SU-DHL-6 (cell line): ENCODE measurements around the gene SIT1.
A peak's percentile ranks its signal among the peaks of the same experiment; 100 is the strongest.

Experiments
- H2AFZ ChIP-seq: fragments of 200-600 bp; sonication (generic); 2 replicates; pipeline ENCODE4 v1.6.1; 2014; ENCODE audit warnings: low read depth, mild to moderate bottlenecking, moderate library complexity, mixed read lengths, antibody characterized with exemption, low read length; ENCODE audit not compliant: severe bottlenecking
- H3F3A ChIP-seq: fragments of 200-600 bp; shearing (Covaris generic); 2 replicates; pipeline ENCODE4 v1.6.0; 2016; ENCODE audit warnings: antibody characterized with exemption, mild to moderate bottlenecking; ENCODE audit not compliant: insufficient read depth
- H3K27ac ChIP-seq: fragments of 200-600 bp; sonication (generic); 2 replicates; pipeline ENCODE4 v1.5.1; 2016; ENCODE audit warnings: low read depth, mild to moderate bottlenecking, low read length, moderate library complexity, mixed read lengths
- H3K27me3 ChIP-seq: fragments of 200-600 bp; sonication (generic), shearing (Covaris generic); 2 replicates; pipeline ENCODE4 v1.6.0; 2014; ENCODE audit warnings: mild to moderate bottlenecking, low read length
- H3K36me3 ChIP-seq: fragments of 200-600 bp; sonication (generic); 2 replicates; pipeline ENCODE4 v1.6.1; 2014; ENCODE audit warnings: mild to moderate bottlenecking, low read length, mixed read lengths
- H3K4me2 ChIP-seq: fragments of 300-600, 200-600 bp; shearing (Covaris generic), sonication (generic); 2 replicates; pipeline ENCODE4 v1.6.0; 2014; ENCODE audit warnings: low read length, low read depth, mild to moderate bottlenecking; ENCODE audit not compliant: poor library complexity, severe bottlenecking
- H3K4me3 ChIP-seq: fragments of 200-600 bp; sonication (generic); 2 replicates; pipeline ENCODE4 v1.5.1; 2014; ENCODE audit warnings: antibody characterized with exemption, low read length, mild to moderate bottlenecking, mixed read lengths; ENCODE audit not compliant: insufficient read depth, poor library complexity, severe bottlenecking
- H3K79me2 ChIP-seq: fragments of 200-600 bp; sonication (generic); 2 replicates; pipeline ENCODE4 v1.6.1; 2014; ENCODE audit warnings: mild to moderate bottlenecking, low read length, moderate library complexity; ENCODE audit not compliant: insufficient read depth
- H3K9ac ChIP-seq: fragments of 200-600 bp; sonication (generic); 2 replicates; pipeline ENCODE4 v1.7.0; 2014; ENCODE audit warnings: mild to moderate bottlenecking, low read length
- H3K9me2 ChIP-seq: fragments of 200-600 bp; sonication (generic); replicated peaks from 2 replicates; pipeline ENCODE4 v1.6.1; 2014; ENCODE audit warnings: low read length; ENCODE audit not compliant: insufficient read depth
- H3K9me3 ChIP-seq: fragments of 200-600 bp; sonication (generic); 2 replicates; pipeline ENCODE4 v1.6.1; 2014; ENCODE audit warnings: low read length, mixed read lengths; ENCODE audit not compliant: insufficient read depth
- H4K20me1 ChIP-seq: fragments of 200-600 bp; sonication (generic); 2 replicates; pipeline ENCODE4 v1.6.1; 2014; ENCODE audit warnings: low read depth, mild to moderate bottlenecking, antibody characterized with exemption, low read length, moderate library complexity, mixed read lengths
- CTCF ChIP-seq: fragments of 200-600 bp; sonication (generic); IDR thresholded peaks from one replicate; pipeline ENCODE4 v1.5.1; 2017; ENCODE audit warnings: antibody characterized with exemption, mild to moderate bottlenecking, low read length, moderate library complexity; ENCODE audit not compliant: insufficient read depth, poor library complexity, severe bottlenecking
- EZH2phosphoT487 ChIP-seq: fragments of 200-600 bp; sonication (generic), shearing (Covaris generic); conservative IDR thresholded peaks from 2 replicates; pipeline ENCODE4 v1.6.1; 2018; ENCODE audit warnings: mild to moderate bottlenecking, antibody characterized with exemption, low read length, moderate library complexity, mixed read lengths

The SIT1 gene

GRCh38 chr9:35608221-35608620 lies 42.5 kb downstream of the SIT1 start:
- no peaks in the 10 kb centered on the region for H3K36me3 ChIP-seq
- peaks cover 13% of the 10 kb centered on the region for H3K79me2 ChIP-seq
- no peaks in the 10 kb centered on the region for H3K9me3 ChIP-seq
- H3F3A ChIP-seq: peaks cover 8% of the 10 kb centered on the region; the same call in 1 of the 2 replicates
- H3K4me3 ChIP-seq: no peak overlapping the region
- TF ChIP-seq EZH2phosphoT487: no peak
- no peak for TF ChIP-seq CTCF
- no peak overlapping the region for H3K4me2 ChIP-seq
- no peaks in the 10 kb centered on the region for H4K20me1 ChIP-seq
- H3K27me3 ChIP-seq: no peaks in the 10 kb centered on the region
- no peak overlapping the region for H2AFZ ChIP-seq
- no peak overlapping the region for H3K27ac ChIP-seq
- no peaks in the 10 kb centered on the region for H3K9me2 ChIP-seq
- no peak overlapping the region for H3K9ac ChIP-seq

DNA sequence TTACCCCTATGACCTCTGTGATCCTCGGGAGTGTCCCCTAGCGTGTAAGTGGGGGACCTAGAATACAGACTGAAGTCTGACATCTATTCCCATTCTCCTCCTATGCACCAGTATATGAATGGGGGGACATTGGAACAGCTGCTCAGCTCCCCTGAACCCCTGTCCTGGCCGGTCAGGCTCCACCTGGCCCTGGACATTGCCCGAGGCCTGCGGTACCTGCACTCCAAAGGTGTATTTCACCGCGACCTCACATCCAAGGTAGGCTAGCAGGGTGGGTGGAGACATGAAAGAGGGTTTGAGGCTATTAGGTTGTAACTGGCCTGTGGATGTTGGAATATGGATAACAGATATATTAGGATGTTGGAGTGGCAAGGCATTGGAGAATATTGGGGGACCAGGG lies 44.0 kb downstream of the SIT1 start:
- Histone ChIP-seq H4K20me1 (no peaks in the 10 kb centered on the region), H3K9me2 (no peaks in the 10 kb centered on the region), H3K79me2 (peaks cover 13% of the 10 kb centered on the region), H3F3A (peaks cover 6% of the 10 kb centered on the region; the same call in 1 of the 2 replicates), H3K9me3 (no peaks in the 10 kb centered on the region), H3K9ac (no peak overlapping the region; the same call in 1 of the 2 replicates), H3K27me3 (no peaks in the 10 kb centered on the region), H3K27ac (no peak overlapping the region), H3K36me3 (no peaks in the 10 kb centered on the region), H2AFZ (no peak overlapping the region), H3K4me2 (peak overlapping the region; percentile 65), H3K4me3 (peak overlapping the region; percentile 73)
- TF ChIP-seq CTCF (no peak), EZH2phosphoT487 (no peak)

DNA sequence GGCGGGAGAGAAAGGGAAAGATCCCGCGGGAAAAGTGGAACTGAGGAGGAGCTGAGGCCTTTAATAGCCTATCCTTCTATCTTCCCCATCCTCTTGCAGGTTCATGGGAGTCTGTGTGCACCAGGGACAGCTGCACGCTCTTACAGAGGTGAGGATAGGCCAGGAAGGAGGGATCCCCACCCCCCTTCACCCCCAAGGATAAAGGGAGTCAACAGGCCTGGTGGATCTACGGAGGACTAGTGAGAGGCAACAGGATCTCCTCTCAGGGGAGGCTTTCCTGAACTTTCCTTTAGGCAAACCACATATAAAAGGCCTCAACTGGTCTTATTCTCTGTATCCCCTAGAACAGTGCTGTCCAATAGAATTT lies 44.6 kb downstream of the SIT1 start:
- Histone ChIP-seq H3K4me3 (peak overlapping the region; percentile 73), H4K20me1 (no peaks in the 10 kb centered on the region), H3K79me2 (peaks cover 13% of the 10 kb centered on the region), H3K36me3 (no peaks in the 10 kb centered on the region), H3K9me3 (no peaks in the 10 kb centered on the region), H3K27me3 (no peaks in the 10 kb centered on the region), H3F3A (peaks cover 6% of the 10 kb centered on the region; the same call in 1 of the 2 replicates), H3K4me2 (peak overlapping the region; percentile 65), H3K27ac (peak overlapping the region; percentile 37; the same call in 1 of the 2 replicates), H3K9me2 (no peaks in the 10 kb centered on the region), H2AFZ (no peak overlapping the region), H3K9ac (peak overlapping the region; percentile 62)
- no peak for TF ChIP-seq CTCF
- no peak for TF ChIP-seq EZH2phosphoT487
